K562 (cell line): Measurements from ENCODE around the gene PPP1R10. TPM values are rescaled to one million over a fixed set of nuclear protein-coding genes. Genes with fewer than 3 reads are reported as not detected.
A peak's percentile ranks its signal among the peaks of the same experiment; 100 is the strongest.

Experiments used
- COPS2 ChIP-seq: fragments of 450-650 bp; conservative IDR thresholded peaks from 2 replicates; pipeline ENCODE4 v1.6.1; 2016; ENCODE audit warnings: mild to moderate bottlenecking, moderate library complexity
- DDX20 ChIP-seq: fragments of 450-650 bp; IDR thresholded peaks from 2 replicates; pipeline ENCODE4 v1.6.1; 2016; ENCODE audit warnings: missing genetic modification characterization, low read depth, mild to moderate bottlenecking, missing compliant biosample characterization, moderate library complexity
- E2F1 ChIP-seq: sonication (generic); formaldehyde crosslinking; IDR thresholded peaks from 2 replicates; pipeline ENCODE4 v1.8.1; 2023; ENCODE audit warnings: mild to moderate bottlenecking, missing genetic modification reagents, moderate library complexity
- ETV6 ChIP-seq, 3 experiments: fragments of 150-350 bp in 1 of 3; sonication (generic) in 1 of 3; formaldehyde crosslinking in 1 of 3; IDR thresholded peaks; 2 replicates each; pipeline versions ENCODE4 v1.6.1 to v1.8.0; 2014 to 2022; ENCODE audit warnings: borderline replicate concordance in 2 of 3, low read depth in 2 of 3, antibody characterized with exemption in 1 of 3, low read length in 1 of 3, mild to moderate bottlenecking in 1 of 3, missing genetic modification reagents in 1 of 3
- FOXJ2 ChIP-seq: fragments of 200-800 bp; sonication (Bioruptor generic); IDR thresholded peaks from 2 replicates; pipeline ENCODE4 v1.6.1; 2016; ENCODE audit warnings: missing genetic modification characterization, missing compliant biosample characterization
- FOXP1 ChIP-seq: sonication (generic); formaldehyde crosslinking; IDR thresholded peaks from 2 replicates; pipeline ENCODE4 v1.8.0; 2022; ENCODE audit warnings: mild to moderate bottlenecking, missing genetic modification reagents
- HLTF ChIP-seq: fragments of 450-650 bp; IDR thresholded peaks from 2 replicates; pipeline ENCODE4 v1.6.1; 2016
- MTA2 ChIP-seq: fragments of 450-650 bp; IDR thresholded peaks from 2 replicates; pipeline ENCODE4 v1.6.1; 2016; ENCODE audit warnings: low read depth
- NCOA4 ChIP-seq: fragments of 450-650 bp; IDR thresholded peaks from 2 replicates; pipeline ENCODE4 v1.6.1; 2018; ENCODE audit warnings: mild to moderate bottlenecking; ENCODE audit not compliant: partially characterized antibody
- NEUROD1 ChIP-seq: fragments of 150-350 bp; IDR thresholded peaks from 2 replicates; pipeline ENCODE4 v1.6.1; 2014; ENCODE audit warnings: borderline replicate concordance, low read length, low read depth; ENCODE audit not compliant: partially characterized antibody
- RBM14 ChIP-seq: fragments of 200-400 bp; formaldehyde crosslinking; IDR thresholded peaks from 2 replicates; pipeline ENCODE4 v1.6.1; 2018; ENCODE audit warnings: low read depth, mild to moderate bottlenecking, low read length, moderate library complexity, borderline replicate concordance; ENCODE audit not compliant: insufficient read depth
- RBM17 ChIP-seq: fragments of 200-400 bp; formaldehyde crosslinking; IDR thresholded peaks from 2 replicates; pipeline ENCODE4 v1.6.1; 2017; ENCODE audit warnings: low read depth, mild to moderate bottlenecking, low read length, borderline replicate concordance
- RUNX1 ChIP-seq: sonication (generic); IDR thresholded peaks from 2 replicates; pipeline ENCODE4 v1.6.1; 2016; ENCODE audit warnings: antibody characterized with exemption, low read depth
- SMARCE1 ChIP-seq: fragments of 450-650 bp; IDR thresholded peaks from 2 replicates; pipeline ENCODE4 v1.7.1; 2016; ENCODE audit warnings: mild to moderate bottlenecking
- SNIP1 ChIP-seq: fragments of 450-650 bp; IDR thresholded peaks from 2 replicates; pipeline ENCODE4 v1.7.1; 2017; ENCODE audit warnings: low read depth, mild to moderate bottlenecking
- SP1 ChIP-seq: sonication (generic); formaldehyde crosslinking; IDR thresholded peaks from 2 replicates; pipeline ENCODE4 v1.8.1; 2022; ENCODE audit warnings: mild to moderate bottlenecking, missing genetic modification reagents
- STAT5B ChIP-seq: fragments of 250-450 bp; sonication (Bioruptor Pico); IDR thresholded peaks from 2 replicates; pipeline ENCODE4 v1.8.0; 2021; ENCODE audit warnings: mild to moderate bottlenecking, inconsistent platforms
- U2AF1 ChIP-seq: fragments of 200-400 bp; formaldehyde crosslinking; optimal IDR thresholded peaks from 2 replicates; pipeline ENCODE3; 2017; ENCODE audit warnings: mild to moderate bottlenecking, low read depth, low read length, moderate library complexity
- ZNF133 ChIP-seq: fragments of 250-450 bp; sonication (Bioruptor Pico); IDR thresholded peaks from 2 replicates; pipeline ENCODE4 v1.4.0; 2020; ENCODE audit warnings: mild to moderate bottlenecking
- ZNF134 ChIP-seq: fragments of 250-450 bp; sonication (Bioruptor Pico); conservative IDR thresholded peaks from 2 replicates; pipeline ENCODE4 v1.4.0; 2020
- ZNF217 ChIP-seq: sonication (generic); formaldehyde crosslinking; IDR thresholded peaks from 2 replicates; pipeline ENCODE4 v1.8.0; 2022; ENCODE audit warnings: mild to moderate bottlenecking, missing genetic modification reagents
- ZNF263 ChIP-seq: sonication (generic); formaldehyde crosslinking; IDR thresholded peaks from 2 replicates; pipeline ENCODE4 v1.8.0; 2022; ENCODE audit warnings: mild to moderate bottlenecking, missing genetic modification reagents, borderline replicate concordance
- ZNF324 ChIP-seq: fragments of 250-450 bp; sonication (Bioruptor Pico); IDR thresholded peaks from 2 replicates; pipeline ENCODE4 v1.4.0; 2020; ENCODE audit warnings: mild to moderate bottlenecking
- ZNF589 ChIP-seq: fragments of 200-800 bp; sonication (Bioruptor generic); IDR thresholded peaks from 2 replicates; pipeline ENCODE4 v1.6.1; 2016; ENCODE audit warnings: low read depth, missing genetic modification characterization, missing compliant biosample characterization
- ZNF655 ChIP-seq: fragments of 250-450 bp; sonication (Bioruptor Pico); IDR thresholded peaks from 2 replicates; pipeline ENCODE4 v1.5.0; 2021
- ZNF707 ChIP-seq: fragments of 250-450 bp; sonication (Bioruptor Pico); conservative IDR thresholded peaks from 2 replicates; pipeline ENCODE4 v1.8.0; 2022; ENCODE audit warnings: inconsistent platforms, mild to moderate bottlenecking, moderate library complexity
- polyA plus RNA-seq, 8 experiments: library from polyadenylated mRNA; depleted of rRNA in 4 of 8; stranded (reverse) in 5 of 8; unstranded in 3 of 8; fragments of >200 nt; fragmentation: Nextera tagmentation in 2 of 8; fragmentation: Illumina TruSeq in 1 of 8; extraction: Ambion mirVana in 2 of 8; extraction: Trizol in 1 of 8; gene quantifications; 2 replicates each; pipeline versions ENCODE4 v1.2.1 to v1.2.3, GENCODE V29; 2011 to 2014; ENCODE audit warnings: inconsistent platforms in 1 of 8, missing spikeins in 1 of 8
- total RNA-seq, 7 experiments: library from RNA; depleted of rRNA in 6 of 7; stranded (reverse); fragments of >200 nt in 6 of 7; fragmentation: Illumina TruSeq in 2 of 7; extraction: Trizol in 2 of 7; gene quantifications; 2 replicates each; pipeline versions ENCODE4 v1.2.1 to v1.2.3, GENCODE V29; 2011 to 2021; ENCODE audit warnings: low replicate concordance in 1 of 7

PPP1R10 gene
- total and polyA plus RNA-seq, 9 of the 15 experiments (the other 6 are each of a cell fraction or from before 2014, with no cell fraction given), result 14.1 to 65.5 (median 32.6) TPM

DNA sequence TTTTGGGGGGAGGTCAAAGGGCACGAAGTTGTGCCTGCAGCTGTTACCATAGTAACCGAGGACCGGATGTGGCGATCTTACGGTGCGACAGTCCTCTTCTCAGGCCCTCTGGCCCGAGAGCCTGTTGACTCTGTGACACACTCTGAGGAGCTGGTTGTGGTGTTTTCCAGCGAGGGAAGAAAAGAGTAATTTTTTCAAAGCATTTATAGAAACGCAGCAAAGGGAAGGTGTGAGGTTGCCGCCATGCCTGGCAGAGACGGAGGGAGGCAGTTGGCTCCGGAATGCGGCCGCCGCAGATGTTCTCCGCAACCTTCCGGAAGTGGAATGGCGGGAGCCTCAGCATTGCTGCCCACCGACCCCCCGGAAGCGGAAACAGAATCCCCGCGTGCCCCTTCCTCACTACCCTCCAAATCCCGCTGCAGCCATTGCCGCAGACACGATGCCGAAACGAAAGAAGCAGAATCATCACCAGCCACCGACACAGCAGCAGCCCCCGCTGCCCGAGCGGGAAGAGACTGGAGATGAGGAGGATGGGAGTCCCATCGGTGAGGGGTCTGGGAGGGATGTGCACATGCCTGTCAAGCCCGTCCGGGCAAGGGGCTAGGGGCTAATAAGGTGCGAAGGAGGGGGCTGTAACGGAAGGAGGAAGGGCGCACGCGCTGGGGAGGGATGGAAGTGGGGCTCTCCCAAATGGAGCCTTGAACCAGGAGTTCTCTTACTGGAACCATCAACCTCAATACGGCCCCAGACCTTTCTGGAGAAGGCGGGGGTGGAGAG lies 59.9 kb downstream of the PPP1R10 start, which contains the start of gene PRR3 (continued):
- no peak for TF ChIP-seq SNIP1
- no peak for TF ChIP-seq MTA2
- TF ChIP-seq ZNF707 (CRISPR knock-in tag), result no peak
- no peak for TF ChIP-seq ZNF217 (CRISPR knock-in tag)
- peak; percentile 39; the same call in 1 of the 2 replicates for TF ChIP-seq RUNX1
- TF ChIP-seq STAT5B, result no peak
- TF ChIP-seq NEUROD1, result no peak
- no peak for TF ChIP-seq ZNF324 (CRISPR knock-in tag)
- TF ChIP-seq ZNF589 (CRISPR knock-in tag), result no peak; the same call in 1 of the 2 replicates
- TF ChIP-seq FOXP1, result peak; percentile 89; the same call in 1 of the 2 replicates
- TF ChIP-seq ZNF134 (CRISPR knock-in tag), result no peak
- TF ChIP-seq HLTF, result no peak; the same call in 1 of the 2 replicates
- no peak for TF ChIP-seq NCOA4
- no peak for TF ChIP-seq ZNF655 (CRISPR knock-in tag)
- TF ChIP-seq DDX20 (tag), result no peak
- no peak for TF ChIP-seq COPS2
- TF ChIP-seq E2F1 (CRISPR knock-in tag), result no peak
- TF ChIP-seq SP1 (CRISPR knock-in tag), result no peak
- no peak for TF ChIP-seq ZNF263 (CRISPR knock-in tag)
- TF ChIP-seq SMARCE1, result no peak; the same call in 1 of the 2 replicates
- no peak for TF ChIP-seq U2AF1
- no peak for TF ChIP-seq RBM14
- TF ChIP-seq FOXJ2, result peak; percentile 98
- TF ChIP-seq ETV6 (IDR thresholded peaks at IDR 0.05; ENCODE audit: borderline replicate concordance in 1 of 2, low read depth in 2 of 2, low read length in 1 of 2), result peak in 1 of 2 experiments; percentile 73; a peak in 2 of 4 replicates
- 0 out of 2 replicates have a peak, but pooled peaks have one; percentile 27 for TF ChIP-seq ETV6 (CRISPR knock-in tag; IDR thresholded peaks at IDR 0.05; ENCODE audit: borderline replicate concordance)
- no peak for TF ChIP-seq RBM17
- TF ChIP-seq ZNF133 (CRISPR knock-in tag), result no peak
